Measurements from ENCODE around the gene IGFLR1. TPM values are rescaled to one million over a fixed set of nuclear protein-coding genes. Genes with fewer than 3 reads are reported as not detected.
"Not testable (repeated sequence)": the region's sequence is repeated elsewhere in the genome, so short reads cannot be mapped to it uniquely, and the experiment has no call there.

The IGFLR1 gene
- total RNA-seq, 4 donors from 2014 or later: 0.87 to 4.8 (median 4.3) TPM

GRCh38 chr19:35693422-35693821 is 48.8 kb downstream of the IGFLR1 start:
- WGBS, 2 donors: 4 to 16% methylated on average over 4 to 7 of the region's 8 CpGs
- intact Hi-C loops (cut with DNase I): no loop called here
- TF ChIP-seq POLR2A (IDR thresholded peaks at IDR 0.05): no peak

DNA sequence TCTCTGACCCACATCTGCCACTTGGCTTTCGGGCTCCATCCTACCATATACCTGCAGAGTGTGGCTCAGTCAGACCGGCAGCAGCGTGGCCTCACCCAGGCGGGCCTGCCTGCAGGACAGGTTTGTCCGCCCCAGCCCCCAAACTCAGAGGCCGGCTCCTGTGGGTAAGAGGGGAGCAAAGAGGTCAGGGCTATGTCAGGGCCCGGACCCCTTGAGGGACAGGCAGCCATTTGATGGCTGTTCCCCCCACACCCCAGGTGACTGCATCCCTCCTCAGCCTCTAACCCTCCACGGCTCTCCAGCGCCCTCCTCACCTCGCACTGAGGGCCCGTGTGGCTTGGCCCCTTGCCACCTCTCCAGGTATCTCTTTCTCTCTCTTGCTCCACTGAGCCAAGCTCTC is 50.2 kb downstream of the IGFLR1 start:
- 52 to 55% methylated on average over 4 to 9 of the region's 11 CpGs for WGBS, 2 donors
- H3K4me1 ChIP-seq: peaks cover 0 to 10% (median 0%) of the 10 kb centered on the region in 3 donors
- H3K27me3 ChIP-seq: peaks cover 0 to 8% (median 0%) of the 10 kb centered on the region in 4 donors
- H3K36me3 ChIP-seq: no peaks in the 10 kb centered on the region
- no peak overlapping the region for H3K27ac ChIP-seq
- DNase-seq: no peak
- intact Hi-C loops (cut with DNase I): no loop called here
- TF ChIP-seq, protein P1, sequence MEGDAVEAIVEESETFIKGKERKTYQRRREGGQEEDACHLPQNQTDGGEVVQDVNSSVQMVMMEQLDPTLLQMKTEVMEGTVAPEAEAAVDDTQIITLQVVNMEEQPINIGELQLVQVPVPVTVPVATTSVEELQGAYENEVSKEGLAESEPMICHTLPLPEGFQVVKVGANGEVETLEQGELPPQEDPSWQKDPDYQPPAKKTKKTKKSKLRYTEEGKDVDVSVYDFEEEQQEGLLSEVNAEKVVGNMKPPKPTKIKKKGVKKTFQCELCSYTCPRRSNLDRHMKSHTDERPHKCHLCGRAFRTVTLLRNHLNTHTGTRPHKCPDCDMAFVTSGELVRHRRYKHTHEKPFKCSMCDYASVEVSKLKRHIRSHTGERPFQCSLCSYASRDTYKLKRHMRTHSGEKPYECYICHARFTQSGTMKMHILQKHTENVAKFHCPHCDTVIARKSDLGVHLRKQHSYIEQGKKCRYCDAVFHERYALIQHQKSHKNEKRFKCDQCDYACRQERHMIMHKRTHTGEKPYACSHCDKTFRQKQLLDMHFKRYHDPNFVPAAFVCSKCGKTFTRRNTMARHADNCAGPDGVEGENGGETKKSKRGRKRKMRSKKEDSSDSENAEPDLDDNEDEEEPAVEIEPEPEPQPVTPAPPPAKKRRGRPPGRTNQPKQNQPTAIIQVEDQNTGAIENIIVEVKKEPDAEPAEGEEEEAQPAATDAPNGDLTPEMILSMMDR (IDR thresholded peaks at IDR 0.05): no peak
- no peak for TF ChIP-seq POLR2A (IDR thresholded peaks at IDR 0.05)
- H3K4me3 ChIP-seq: no peak overlapping the region
- no peaks in the 10 kb centered on the region for H3K9me3 ChIP-seq

More at GRCh38 chr19:35693422-35693821, 48.8 kb downstream of the IGFLR1 start:
- DNase-seq: no peak
- no peak overlapping the region for H3K4me3 ChIP-seq
- H3K4me1 ChIP-seq: peaks cover 0 to 10% (median 0%) of the 10 kb centered on the region in 3 donors
- H3K27ac ChIP-seq: no peak overlapping the region
- H3K36me3 ChIP-seq: no peaks in the 10 kb centered on the region
- H3K9me3 ChIP-seq: no peaks in the 10 kb centered on the region
- H3K27me3 ChIP-seq: peaks cover 0 to 5% (median 0%) of the 10 kb centered on the region in 4 donors

DNA sequence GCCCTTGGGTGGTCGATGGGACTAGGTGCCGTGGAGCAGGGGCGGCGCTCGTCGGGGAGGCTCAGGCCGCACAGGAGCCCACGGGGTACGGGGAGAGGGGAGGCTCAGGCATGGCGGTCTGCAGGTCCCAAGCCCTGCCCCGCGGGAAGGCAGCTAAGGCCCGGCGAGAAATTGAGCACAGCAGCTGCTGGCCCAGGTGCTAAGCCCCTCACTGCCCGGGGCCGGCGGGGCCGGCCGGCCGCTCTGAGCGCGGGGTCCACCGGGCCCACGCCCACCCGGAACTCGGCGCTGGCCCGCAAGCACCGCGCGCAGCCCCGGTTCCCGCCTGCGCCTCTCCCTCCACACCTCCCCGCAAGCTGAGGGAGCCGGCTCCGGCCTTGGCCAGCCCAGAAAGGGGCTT is 51.1 kb downstream of the IGFLR1 start:
- H3K36me3 ChIP-seq; H3K4me3 ChIP-seq; DNase-seq; H3K9me3 ChIP-seq; H3K27ac ChIP-seq; intact Hi-C loops (cut with DNase I): not testable (repeated sequence)
- Histone ChIP-seq H3K4me1 (peaks cover 0 to 10% (median 0%) of the 10 kb centered on the region in 3 donors), H3K27me3 (peaks cover 0 to 12% (median 0%) of the 10 kb centered on the region in 4 donors)
- WGBS, 2 donors: no CpG with 5 or more reads among the region's 37 CpGs

DNA sequence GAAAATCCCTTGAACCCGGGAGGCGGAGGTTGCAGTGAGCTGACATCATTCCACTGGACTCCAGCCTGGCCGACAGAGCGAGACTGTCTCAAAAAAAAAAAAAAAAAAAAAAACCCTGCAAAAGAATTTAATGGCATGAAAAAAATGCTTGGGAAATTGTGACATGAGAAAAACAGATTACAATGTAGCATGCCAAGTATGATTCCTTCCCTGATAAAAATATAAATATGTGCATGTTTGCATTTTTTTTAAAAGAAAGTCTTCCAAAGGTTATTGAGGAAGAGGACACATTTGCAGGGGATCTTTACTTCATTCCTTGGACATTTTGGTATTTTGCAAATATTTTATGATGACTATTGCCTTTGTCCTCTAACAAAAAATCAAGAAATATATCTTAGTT is 52.4 kb downstream of the IGFLR1 start:
- Histone ChIP-seq H3K4me3 (no peak overlapping the region), H3K27me3 (peaks cover 0 to 17% (median 0%) of the 10 kb centered on the region in 4 donors), H3K4me1 (peaks cover 0 to 10% (median 0%) of the 10 kb centered on the region in 3 donors), H3K27ac (no peak overlapping the region), H3K36me3 (no peaks in the 10 kb centered on the region), H3K9me3 (no peaks in the 10 kb centered on the region)
- intact Hi-C loops (cut with DNase I): no loop called here
- no peak for TF ChIP-seq POLR2A (IDR thresholded peaks at IDR 0.05)
- TF ChIP-seq, protein P1 (IDR thresholded peaks at IDR 0.05): no peak
- DNase-seq: no peak
- 54 to 64% methylated on average over 3 to 4 of the region's 4 CpGs for WGBS, 2 donors

Other genes starting within 250 kb of the IGFLR1 start
- 100 to 1,000 TPM in 3 of 4 donors, 10 to 100 TPM in 1; 81.6 to 449 (median 257) TPM for gene DMKN, start 228.8 kb downstream of the IGFLR1 start, total RNA-seq
- 1,000 to 10,000 TPM in 1 of 4 donors, 100 to 1,000 TPM in 2, 10 to 100 TPM in 1; 58.2 to 1,096 (median 541) TPM for gene SBSN, start 214.1 kb downstream of the IGFLR1 start, total RNA-seq
- not detected for gene GAPDHS, start 209.0 kb downstream of the IGFLR1 start, total RNA-seq
- 100 to 1,000 TPM in 1 of 4 donors, 10 to 100 TPM in 3; 68.1 to 119 (median 89.6) TPM for gene TMEM147, start 196.8 kb downstream of the IGFLR1 start, total RNA-seq
- gene ATP4A, start 178.8 kb downstream of the IGFLR1 start, total RNA-seq: under 1 TPM in 1 of 4 donors, not detected in 3; 0.18 TPM
- not detected for gene PMIS2, start 156.3 kb downstream of the IGFLR1 start, total RNA-seq
- gene HAUS5, start 129.7 kb downstream of the IGFLR1 start, total RNA-seq: 10 to 100 TPM in 2 of 4 donors, 1 to 10 TPM in 2; 3.5 to 11.5 (median 10.6) TPM
- gene RBM42, start 113.4 kb downstream of the IGFLR1 start, total RNA-seq: 10 to 100 TPM; 52.1 to 59.1 (median 53.0) TPM
- under 1 TPM in 2 of 4 donors, not detected in 2; 0.31 to 0.44 TPM for gene ETV2, start 100.7 kb downstream of the IGFLR1 start, total RNA-seq
- 100 to 1,000 TPM; 582 to 942 (median 761) TPM for gene COX6B1, start 94.1 kb downstream of the IGFLR1 start, total RNA-seq
- gene UPK1A, start 75.9 kb downstream of the IGFLR1 start, total RNA-seq: 10 to 100 TPM in 1 of 4 donors, 1 to 10 TPM in 2, not detected in 1; 4.6 to 18.7 (median 9.8) TPM
- gene ZBTB32, start 37.9 kb downstream of the IGFLR1 start, total RNA-seq: under 1 TPM in 1 of 4 donors, not detected in 3; 0.38 TPM
- 10 to 100 TPM in 3 of 4 donors, 1 to 10 TPM in 1; 7.5 to 33.7 (median 15.6) TPM for gene KMT2B, start 24.4 kb downstream of the IGFLR1 start, total RNA-seq
- gene U2AF1L4, start 3.0 kb upstream of the IGFLR1 start, total RNA-seq: 10 to 100 TPM; 10.2 to 19.0 (median 17.5) TPM
- 10 to 100 TPM; 23.3 to 33.9 (median 32.3) TPM for gene PSENEN, start 3.2 kb upstream of the IGFLR1 start, total RNA-seq
- gene LIN37, start 6.1 kb upstream of the IGFLR1 start, total RNA-seq: 10 to 100 TPM in 2 of 4 donors, 1 to 10 TPM in 2; 5.7 to 13.4 (median 9.5) TPM
- gene HSPB6, start 14.6 kb upstream of the IGFLR1 start, total RNA-seq: 10 to 100 TPM in 1 of 4 donors, 1 to 10 TPM in 3; 1.7 to 21.9 (median 3.6) TPM
- gene PROSER3, start 15.7 kb upstream of the IGFLR1 start, total RNA-seq: 1 to 10 TPM; 3.7 to 9.7 (median 8.6) TPM
- gene ARHGAP33, start 33.1 kb upstream of the IGFLR1 start, total RNA-seq: 1 to 10 TPM; 1.3 to 8.4 (median 2.3) TPM
- gene PRODH2, start 70.4 kb upstream of the IGFLR1 start, total RNA-seq: not detected
- gene NPHS1, start 110.1 kb upstream of the IGFLR1 start, total RNA-seq: not detected
- under 1 TPM in 1 of 4 donors, not detected in 3; 0.57 TPM for gene KIRREL2, start 114.5 kb upstream of the IGFLR1 start, total RNA-seq
- gene APLP1, start 126.1 kb upstream of the IGFLR1 start, total RNA-seq: 1 to 10 TPM in 1 of 4 donors, under 1 TPM in 2, not detected in 1; 0.44 to 1.7 (median 0.76) TPM
- gene NFKBID, start 158.1 kb upstream of the IGFLR1 start, total RNA-seq: 10 to 100 TPM in 2 of 4 donors, 1 to 10 TPM in 2; 4.0 to 29.4 (median 11.6) TPM
- 1 to 10 TPM in 1 of 4 donors, not detected in 3; 1.3 TPM for gene HCST, start 160.1 kb upstream of the IGFLR1 start, total RNA-seq
- gene TYROBP, start 165.8 kb upstream of the IGFLR1 start, total RNA-seq: 10 to 100 TPM in 3 of 4 donors, 1 to 10 TPM in 1; 4.5 to 95.9 (median 33.8) TPM
- 10 to 100 TPM in 1 of 4 donors, 1 to 10 TPM in 3; 5.6 to 12.4 (median 7.5) TPM for gene LRFN3, start 193.9 kb upstream of the IGFLR1 start, total RNA-seq

Data from esophagus squamous epithelium (tissue), 5 donors.